NCI-H1436 (cell line): Measurements from ENCODE around the gene FBXO42.
"Not testable (repeated sequence)": the region's sequence is repeated elsewhere in the genome, so short reads cannot be mapped to it uniquely, and the experiment has no call there.

Experiments used
- DNase-seq: peaks from one replicate; lab custom pipeline; 2025; lab: John Stamatoyannopoulos, UW

FBXO42 gene

GRCh38 chr1:16218014-16218673 is 134.1 kb downstream of the FBXO42 start:
- DNase-seq, result no peak

DNA sequence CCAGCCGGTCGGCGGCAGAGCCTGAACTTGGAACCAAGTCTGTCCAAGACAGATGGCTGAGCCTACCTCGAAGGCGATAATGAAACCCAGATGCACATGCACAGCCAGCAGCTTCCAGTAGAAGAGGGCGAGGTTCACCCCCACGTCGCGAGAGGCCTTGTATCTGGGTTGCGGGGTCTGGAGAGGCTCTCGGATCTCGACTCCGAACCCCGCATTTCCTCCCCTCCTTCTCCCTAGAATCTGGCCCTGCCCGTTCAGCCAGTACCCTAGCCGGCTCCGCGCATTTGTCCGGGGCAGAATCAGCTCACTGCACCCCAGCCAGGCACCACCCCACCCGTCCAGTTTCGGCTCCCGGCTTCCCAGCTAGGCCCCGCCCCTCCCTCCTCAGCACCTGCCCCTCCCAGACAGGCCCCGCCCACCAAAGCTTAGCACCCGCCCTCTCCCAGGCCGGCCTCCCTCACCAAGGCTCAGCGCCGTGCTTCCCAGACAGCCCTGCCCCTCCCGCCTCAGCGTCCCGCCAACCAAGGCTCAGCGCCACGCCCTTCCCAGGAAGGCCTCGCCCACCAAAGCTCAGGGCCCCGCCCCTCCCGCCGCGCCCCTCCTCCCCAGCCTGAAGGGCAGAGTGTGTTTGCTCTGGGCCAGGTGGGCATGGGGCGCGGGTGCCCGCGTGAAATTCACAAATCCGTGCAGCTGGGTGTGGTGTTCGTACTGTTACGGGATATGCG is 135.1 kb downstream of the FBXO42 start:
- peak; percentile 97 for DNase-seq

DNA sequence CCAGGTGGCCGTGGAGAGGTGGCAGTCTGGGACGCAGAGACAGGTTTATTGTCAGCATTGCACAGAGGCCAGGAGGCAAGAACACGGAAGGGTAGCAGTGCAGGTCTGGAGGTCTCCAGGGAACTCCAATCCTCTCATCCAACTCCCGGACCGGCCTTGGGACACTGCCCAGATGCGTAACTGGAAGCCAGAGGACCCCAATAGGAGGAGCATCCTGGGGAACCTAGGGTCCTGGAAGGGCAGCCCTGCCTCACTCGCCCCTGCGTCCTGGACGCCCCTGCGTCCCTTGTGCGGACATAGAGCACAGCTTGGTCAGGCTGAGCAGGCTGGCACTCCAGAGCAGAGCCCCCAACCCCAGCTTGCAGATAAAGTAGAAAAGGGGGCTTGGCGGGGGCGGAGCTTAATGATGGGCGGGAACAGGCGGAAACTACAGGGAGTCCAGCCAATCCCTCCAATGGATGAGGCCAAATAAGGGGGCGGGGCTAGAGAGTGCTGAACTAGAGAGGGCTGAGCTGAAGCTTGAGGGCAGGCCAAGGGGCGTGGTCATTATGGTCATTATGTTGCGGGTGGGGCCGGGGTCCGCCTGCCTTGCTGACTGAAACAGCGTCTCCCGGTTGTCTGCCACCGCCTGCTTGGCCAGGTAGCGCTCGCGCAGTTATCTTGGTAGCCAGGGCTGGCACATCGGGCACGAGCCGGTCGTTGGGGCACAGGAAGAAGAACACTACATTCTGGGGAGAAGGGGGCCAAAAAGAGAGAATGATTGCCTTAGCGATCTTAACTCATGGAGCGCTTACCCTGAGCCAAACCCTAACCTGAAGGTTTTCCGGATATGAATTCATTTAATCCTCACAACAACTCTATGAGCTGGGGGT is 136.2 kb downstream of the FBXO42 start:
- DNase-seq, result peak; percentile 96

- not testable (repeated sequence) for DNase-seq
These were observed 137.0 kb downstream of the FBXO42 start for GRCh38 chr1:16215240-16215639.

- not testable (repeated sequence) for DNase-seq
These were observed 138.7 kb downstream of the FBXO42 start for GRCh38 chr1:16213544-16213943.

DNA sequence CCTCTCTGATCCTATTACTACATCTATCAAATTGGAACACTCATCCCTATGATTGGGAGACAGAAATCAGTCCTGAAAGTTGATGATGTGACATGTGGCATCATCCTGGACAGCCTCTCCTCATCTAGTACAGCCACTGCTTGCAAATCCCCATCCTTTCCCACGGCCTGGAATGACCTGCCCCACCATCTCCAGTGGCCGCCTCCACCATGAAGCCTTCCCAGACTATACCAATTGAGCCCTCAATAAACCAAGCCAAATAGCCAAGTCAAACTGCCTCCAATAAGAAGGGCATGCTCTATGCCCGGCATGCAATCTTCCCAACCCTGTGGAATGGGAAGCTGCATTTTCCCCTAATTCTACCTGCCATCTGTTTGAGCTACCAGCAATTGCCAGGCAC is 139.3 kb downstream of the FBXO42 start:
- no peak for DNase-seq

DNA sequence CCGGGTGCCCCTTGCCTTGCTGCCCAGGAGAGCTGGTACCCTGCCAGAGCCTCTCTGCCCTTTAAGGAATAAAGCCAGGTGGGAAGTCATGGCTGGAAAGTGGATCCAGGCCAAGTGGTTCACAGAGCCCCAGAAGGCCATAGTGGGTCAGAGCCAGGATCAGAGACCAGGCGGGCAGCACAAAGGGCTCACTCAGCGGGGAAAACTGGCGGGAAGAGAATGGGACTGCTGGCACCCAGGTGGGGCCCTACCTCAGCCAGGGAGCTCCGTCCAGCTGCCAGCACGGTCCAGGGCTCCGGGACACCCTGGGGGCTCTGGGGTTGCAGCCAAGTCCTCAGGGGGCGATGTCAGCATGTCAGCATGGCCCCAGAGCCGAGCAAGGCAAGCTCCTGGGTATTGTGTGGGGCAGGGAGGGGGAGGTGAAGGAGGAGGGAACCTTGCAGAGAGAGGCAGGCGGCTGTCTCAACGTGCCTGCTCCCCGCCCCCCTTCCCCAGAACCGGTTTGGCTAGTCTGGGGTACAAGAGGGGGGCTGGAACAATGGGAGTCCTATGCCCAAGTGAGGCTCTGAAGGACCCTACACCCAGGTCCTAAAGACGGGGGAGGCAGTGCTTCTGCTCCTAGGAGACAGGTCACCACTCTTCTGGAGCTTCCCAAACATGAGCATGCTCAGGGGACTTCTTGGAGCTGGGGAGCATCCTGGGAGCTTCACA is 139.9 kb downstream of the FBXO42 start, which contains the start of gene ARHGEF19:
Gene ARHGEF19, minus strand, starts transcription at position 402 of the 711 bp plus-strand sequence. CDS start 3,598 bp downstream, outside the sequence.
- peak; percentile 33 for DNase-seq

GRCh38 chr1:16211824-16212223 is 140.5 kb downstream of the FBXO42 start:
- no peak for DNase-seq

GRCh38 chr1:16210581-16210980 is 141.7 kb downstream of the FBXO42 start:
- DNase-seq, result no peak

- DNase-seq, result no peak
These were observed 142.4 kb downstream of the FBXO42 start for GRCh38 chr1:16209847-16210407.

GRCh38 chr1:16209132-16209846 is 143.0 kb downstream of the FBXO42 start:
- no peak for DNase-seq

GRCh38 chr1:16208270-16208987 is 143.9 kb downstream of the FBXO42 start:
- peak; percentile 25 for DNase-seq

GRCh38 chr1:16207318-16208269 is 144.7 kb downstream of the FBXO42 start:
- no peak for DNase-seq

GRCh38 chr1:16206547-16207317 is 145.5 kb downstream of the FBXO42 start:
- DNase-seq, result peak; percentile 96

- no peak for DNase-seq
These were observed 146.3 kb downstream of the FBXO42 start for GRCh38 chr1:16205891-16206546.

- no peak for DNase-seq
These were observed 147.0 kb downstream of the FBXO42 start for GRCh38 chr1:16205334-16205671.

DNA sequence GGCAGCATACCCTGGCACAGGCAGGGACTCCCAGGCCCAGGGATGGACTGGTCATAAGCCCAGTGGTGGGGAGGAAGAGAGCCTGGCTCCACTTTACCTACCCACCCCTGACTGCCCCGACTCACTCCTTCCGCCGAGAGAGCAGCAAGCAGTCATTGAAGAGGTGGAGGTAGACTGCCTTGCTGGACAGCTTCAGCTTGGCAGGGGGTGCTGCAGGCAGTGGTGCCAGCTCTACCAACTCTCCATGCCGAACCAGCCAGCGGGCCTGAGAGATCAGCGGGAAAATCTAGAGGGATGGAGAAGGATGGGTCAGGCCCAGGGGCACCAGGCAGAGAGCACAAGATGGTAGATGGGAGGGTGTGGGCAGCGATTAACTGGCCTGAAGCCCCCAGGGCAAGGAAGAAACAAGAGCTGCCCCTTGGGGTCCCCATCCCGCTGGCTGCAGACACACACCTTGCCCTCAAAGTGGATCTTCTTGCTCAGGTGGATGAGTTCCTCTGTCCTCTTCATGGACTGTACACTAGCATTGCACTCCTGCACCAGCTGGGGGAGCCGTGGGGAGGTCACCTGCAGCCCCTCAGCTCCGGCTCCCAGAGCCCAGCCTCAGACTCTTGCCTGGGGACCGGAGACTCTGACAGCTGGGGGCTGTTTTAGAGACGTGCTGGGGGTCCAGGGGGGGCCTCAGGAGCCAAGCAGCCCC is 147.5 kb downstream of the FBXO42 start:
- peak; percentile 39 for DNase-seq
